AG10803 (cell line): ENCODE results near the gene APCDD1.

ENCODE experiments used
- DNase-seq: peaks from one replicate; pipeline ENCODE4 v3.0.0; 2010; ENCODE audit warnings: low read depth
- H3K4me3 ChIP-seq: 2 replicates; pipeline ENCODE4 v1.5.1; 2011; ENCODE audit warnings: mild to moderate bottlenecking, low read length, control low read depth
- CTCF ChIP-seq: conservative IDR thresholded peaks from 2 replicates; pipeline ENCODE4 v1.5.1; 2011; ENCODE audit warnings: mild to moderate bottlenecking, low read length, control low read depth, inconsistent platforms

Gene APCDD1

GRCh38 chr18:10485475-10485874 is 31.0 kb downstream of the APCDD1 start:
- no peak for DNase-seq
- TF ChIP-seq CTCF, result no peak
- no peak overlapping the region for H3K4me3 ChIP-seq

- DNase-seq, result no peak
- TF ChIP-seq CTCF, result no peak
- no peak overlapping the region for H3K4me3 ChIP-seq
Measured at GRCh38 chr18:10486362-10486761, 31.9 kb downstream of the APCDD1 start.

- no peak overlapping the region for H3K4me3 ChIP-seq
- DNase-seq, result no peak
- TF ChIP-seq CTCF, result no peak
Measured at GRCh38 chr18:10487154-10487553, 32.7 kb downstream of the APCDD1 start.

GRCh38 chr18:10488017-10488416 is 33.6 kb downstream of the APCDD1 start:
- no peak overlapping the region for H3K4me3 ChIP-seq
- no peak for TF ChIP-seq CTCF
- peak; percentile 21 for DNase-seq

GRCh38 chr18:10490401-10491165 is 36.1 kb downstream of the APCDD1 start:
- TF ChIP-seq CTCF, result no peak
- no peak for DNase-seq
- H3K4me3 ChIP-seq, result no peak overlapping the region

- H3K4me3 ChIP-seq, result no peak overlapping the region
- DNase-seq, result peak; percentile 25
- no peak for TF ChIP-seq CTCF
Measured at GRCh38 chr18:10495936-10496335, 41.5 kb downstream of the APCDD1 start.

GRCh38 chr18:10497206-10497749 is 42.8 kb downstream of the APCDD1 start:
- no peak for TF ChIP-seq CTCF
- peak; percentile 80 for DNase-seq

More at GRCh38 chr18:10497206-10497749, 42.8 kb downstream of the APCDD1 start:
- no peak overlapping the region for H3K4me3 ChIP-seq
